ENCODE data around the gene AIP.

AIP gene

DNA sequence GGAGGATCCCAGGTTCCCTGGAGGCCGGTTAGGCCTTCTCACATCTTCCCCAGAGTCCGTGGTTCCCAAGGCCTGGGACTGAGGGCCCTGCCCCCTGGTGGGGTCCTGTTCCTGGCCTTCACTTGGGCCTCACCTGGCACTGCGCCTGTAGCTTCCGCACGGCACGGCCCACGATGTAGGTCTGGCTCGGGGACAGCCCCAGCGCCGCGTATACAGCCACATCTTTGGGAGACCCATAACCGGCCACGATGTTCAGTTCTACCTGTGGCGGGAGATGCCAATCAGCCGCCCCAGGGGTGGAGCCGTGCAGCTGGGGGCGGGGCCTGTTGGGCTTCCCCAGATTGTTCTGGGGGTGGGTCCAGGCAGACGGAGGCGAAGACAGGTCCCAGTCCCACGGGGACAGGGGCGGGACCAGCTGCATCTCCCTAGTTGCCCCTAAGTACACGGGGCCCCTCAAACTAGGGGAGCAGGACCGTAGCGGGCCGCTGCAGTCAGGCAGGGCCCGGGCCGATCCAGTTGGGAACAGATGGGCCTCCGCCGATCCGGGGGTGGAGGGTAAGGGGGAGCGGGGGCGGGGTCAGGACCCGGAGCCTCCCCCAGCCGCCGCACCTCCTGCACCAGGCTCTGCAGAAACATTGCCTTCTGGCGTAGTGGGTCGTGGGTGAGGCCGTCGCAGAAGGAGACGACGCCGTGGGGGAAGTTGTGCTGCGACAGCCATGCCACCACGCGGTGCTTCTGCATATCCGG lies 10.1 kb downstream of the AIP start:
- Histone ChIP-seq H3K36me3 (ENCODE audit: insufficient read depth, low read length) (peaks cover 95% of the 10 kb centered on the region), H4K20me1 (ENCODE audit: insufficient read depth, low read length) (peaks cover 26% of the 10 kb centered on the region), H3K27me3 (ENCODE audit: insufficient read depth, low read length, poor library complexity) (no peaks in the 10 kb centered on the region), H2AFZ (ENCODE audit: low read depth, low read length) (no peak overlapping the region), H3K9me3 (ENCODE audit: insufficient read depth, low read length, severe bottlenecking) (no peaks in the 10 kb centered on the region), H3K4me2 (ENCODE audit: insufficient read depth, low read length) (no peak overlapping the region), H3K9ac (ENCODE audit: low read depth, low read length) (no peak overlapping the region), H3K4me1 (ENCODE audit: insufficient read depth, low read length) (no peaks in the 10 kb centered on the region), H3K79me2 (ENCODE audit: insufficient read depth, low read length) (peaks cover 3% of the 10 kb centered on the region), H3K27ac (ENCODE audit: low read length) (no peak overlapping the region), H3K4me3 (ENCODE audit: low read depth in 1 of 2, low read length in 2 of 2) (no peak overlapping the region)
- peak; percentile 23; the same call in 2 of the 3 replicates for ATAC-seq (ENCODE audit: insufficient read depth, low read depth)
- TF ChIP-seq, protein P1, sequence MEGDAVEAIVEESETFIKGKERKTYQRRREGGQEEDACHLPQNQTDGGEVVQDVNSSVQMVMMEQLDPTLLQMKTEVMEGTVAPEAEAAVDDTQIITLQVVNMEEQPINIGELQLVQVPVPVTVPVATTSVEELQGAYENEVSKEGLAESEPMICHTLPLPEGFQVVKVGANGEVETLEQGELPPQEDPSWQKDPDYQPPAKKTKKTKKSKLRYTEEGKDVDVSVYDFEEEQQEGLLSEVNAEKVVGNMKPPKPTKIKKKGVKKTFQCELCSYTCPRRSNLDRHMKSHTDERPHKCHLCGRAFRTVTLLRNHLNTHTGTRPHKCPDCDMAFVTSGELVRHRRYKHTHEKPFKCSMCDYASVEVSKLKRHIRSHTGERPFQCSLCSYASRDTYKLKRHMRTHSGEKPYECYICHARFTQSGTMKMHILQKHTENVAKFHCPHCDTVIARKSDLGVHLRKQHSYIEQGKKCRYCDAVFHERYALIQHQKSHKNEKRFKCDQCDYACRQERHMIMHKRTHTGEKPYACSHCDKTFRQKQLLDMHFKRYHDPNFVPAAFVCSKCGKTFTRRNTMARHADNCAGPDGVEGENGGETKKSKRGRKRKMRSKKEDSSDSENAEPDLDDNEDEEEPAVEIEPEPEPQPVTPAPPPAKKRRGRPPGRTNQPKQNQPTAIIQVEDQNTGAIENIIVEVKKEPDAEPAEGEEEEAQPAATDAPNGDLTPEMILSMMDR (IDR thresholded peaks at IDR 0.05; ENCODE audit: borderline replicate concordance, extremely low read depth, low read length, poor library complexity, severe bottlenecking), result no peak
- no peak for TF ChIP-seq EZH2 (IDR thresholded peaks at IDR 0.05; ENCODE audit: borderline replicate concordance, low read depth, low read length, severe bottlenecking)
- no peak for DNase-seq

DNA sequence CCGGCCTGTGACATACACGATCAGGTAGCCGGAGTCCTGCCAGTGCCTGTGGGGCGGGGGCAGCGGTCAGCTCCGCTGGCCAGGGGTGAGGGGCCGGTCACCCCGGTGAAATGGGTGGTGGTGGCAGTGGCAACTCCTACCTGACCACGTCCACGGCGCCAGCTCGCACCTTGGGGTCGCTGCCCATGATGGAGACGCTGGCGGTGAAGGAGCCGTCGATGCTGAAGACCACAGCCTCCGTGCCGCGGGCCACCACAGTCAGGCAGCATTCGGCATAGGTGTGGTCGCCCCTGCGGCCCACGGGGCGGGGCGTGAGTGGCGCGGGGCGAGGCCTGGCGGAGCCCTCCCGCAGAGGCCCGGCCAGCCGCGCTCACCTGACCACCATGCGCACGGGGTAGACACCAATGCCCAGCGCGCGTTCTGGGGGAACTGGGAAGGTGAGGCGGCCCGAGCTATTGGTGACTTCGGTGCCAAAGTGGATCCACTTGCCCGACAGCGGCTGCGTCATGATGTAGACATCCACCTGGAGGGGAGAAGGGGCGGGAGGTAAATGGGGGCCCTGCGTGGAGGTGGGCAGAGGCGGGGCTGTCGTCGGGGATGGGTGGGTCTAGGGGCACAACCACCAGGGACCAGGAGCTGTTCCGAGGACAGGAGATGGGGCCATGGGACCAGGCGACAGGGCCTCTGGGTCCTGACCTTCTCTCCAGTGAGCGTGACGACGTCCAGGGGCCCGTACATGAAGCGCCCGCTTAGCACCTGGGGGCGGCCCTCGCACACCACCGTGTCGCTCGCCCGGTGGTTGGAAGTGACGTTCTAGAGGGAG lies 10.9 kb downstream of the AIP start:
- peaks cover 23% of the 10 kb centered on the region for H4K20me1 ChIP-seq (ENCODE audit: insufficient read depth, low read length)

DNA sequence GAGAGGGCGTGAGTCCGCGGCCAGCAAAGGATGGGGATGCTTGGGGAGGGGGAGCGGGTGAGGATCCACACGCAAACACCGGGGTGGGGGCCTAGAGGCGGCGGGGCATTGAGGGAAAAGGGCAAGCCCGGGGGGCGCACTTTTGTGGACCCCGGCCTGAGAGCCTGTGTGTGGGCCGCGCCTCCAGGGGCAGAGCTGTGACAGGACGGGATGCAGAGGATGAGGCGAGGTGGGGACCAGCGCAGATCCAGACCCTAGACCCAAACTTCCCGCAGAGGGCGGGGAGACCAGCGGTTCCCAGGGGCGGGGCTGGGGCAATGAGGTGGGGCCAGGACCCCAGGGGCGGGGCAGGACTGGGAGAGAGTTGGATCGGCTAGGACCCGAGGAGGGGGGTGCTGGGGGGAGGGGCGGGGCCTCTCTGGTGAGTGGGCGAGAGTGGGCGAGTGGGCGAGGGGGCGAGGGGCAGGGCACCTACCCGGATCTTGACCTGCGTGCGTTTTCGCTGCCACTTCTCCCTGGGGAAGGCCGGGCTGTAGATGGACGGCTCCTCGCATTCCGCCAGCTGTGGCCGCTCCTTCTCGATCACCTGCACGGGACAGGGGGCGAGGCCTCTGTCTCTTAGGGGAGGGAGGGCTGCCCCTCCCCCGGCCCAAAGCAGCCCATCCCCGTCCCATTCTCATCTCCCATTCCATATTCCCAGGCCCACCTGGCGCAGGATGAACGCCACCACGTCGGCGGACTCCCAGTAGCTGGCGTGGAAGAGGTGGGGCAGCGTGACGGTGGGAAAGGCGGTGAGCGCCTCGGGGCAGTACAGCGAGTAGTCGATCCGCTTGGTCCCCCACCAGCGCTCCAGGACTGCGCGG lies 11.8 kb downstream of the AIP start:
- Histone ChIP-seq H2AFZ (ENCODE audit: low read depth, low read length) (no peak overlapping the region), H3K79me2 (ENCODE audit: insufficient read depth, low read length) (no peaks in the 10 kb centered on the region), H3K36me3 (ENCODE audit: insufficient read depth, low read length) (peaks cover 95% of the 10 kb centered on the region), H4K20me1 (ENCODE audit: insufficient read depth, low read length) (peaks cover 22% of the 10 kb centered on the region), H3K4me2 (ENCODE audit: insufficient read depth, low read length) (no peak overlapping the region), H3K4me1 (ENCODE audit: insufficient read depth, low read length) (no peaks in the 10 kb centered on the region), H3K27ac (ENCODE audit: low read length) (no peak overlapping the region), H3K9me3 (ENCODE audit: insufficient read depth, low read length, severe bottlenecking) (no peaks in the 10 kb centered on the region), H3K4me3 (ENCODE audit: low read depth in 1 of 2, low read length in 2 of 2) (no peak overlapping the region), H3K27me3 (ENCODE audit: insufficient read depth, low read length, poor library complexity) (no peaks in the 10 kb centered on the region), H3K9ac (ENCODE audit: low read depth, low read length) (no peak overlapping the region)
- no peak for TF ChIP-seq EZH2 (IDR thresholded peaks at IDR 0.05; ENCODE audit: borderline replicate concordance, low read depth, low read length, severe bottlenecking)
- TF ChIP-seq, protein P1 (IDR thresholded peaks at IDR 0.05; ENCODE audit: borderline replicate concordance, extremely low read depth, low read length, poor library complexity, severe bottlenecking), result no peak
- ATAC-seq (ENCODE audit: insufficient read depth, low read depth), result no peak
- DNase-seq, result no peak

More for the DNA sequence above, 10.9 kb downstream of the AIP start:
- no peak overlapping the region for H3K9ac ChIP-seq (ENCODE audit: low read depth, low read length)
- DNase-seq, result no peak
- H3K4me2 ChIP-seq (ENCODE audit: insufficient read depth, low read length), result no peak overlapping the region
- no peaks in the 10 kb centered on the region for H3K27me3 ChIP-seq (ENCODE audit: insufficient read depth, low read length, poor library complexity)
- no peak overlapping the region for H2AFZ ChIP-seq (ENCODE audit: low read depth, low read length)
- no peaks in the 10 kb centered on the region for H3K4me1 ChIP-seq (ENCODE audit: insufficient read depth, low read length)
- no peaks in the 10 kb centered on the region for H3K9me3 ChIP-seq (ENCODE audit: insufficient read depth, low read length, severe bottlenecking)
- no peak overlapping the region for H3K4me3 ChIP-seq (ENCODE audit: low read depth in 1 of 2, low read length in 2 of 2)
- TF ChIP-seq, protein P1 (IDR thresholded peaks at IDR 0.05; ENCODE audit: borderline replicate concordance, extremely low read depth, low read length, poor library complexity, severe bottlenecking), result no peak
- no peak for TF ChIP-seq EZH2 (IDR thresholded peaks at IDR 0.05; ENCODE audit: borderline replicate concordance, low read depth, low read length, severe bottlenecking)
- ATAC-seq (ENCODE audit: insufficient read depth, low read depth), result no peak
- no peak overlapping the region for H3K27ac ChIP-seq (ENCODE audit: low read length)
- no peaks in the 10 kb centered on the region for H3K79me2 ChIP-seq (ENCODE audit: insufficient read depth, low read length)
- peaks cover 95% of the 10 kb centered on the region for H3K36me3 ChIP-seq (ENCODE audit: insufficient read depth, low read length)

All from DND-41 (cell line).